Pulmonary artery endothelial cell (primary cell): ENCODE results near the gene KBTBD12. TPM values are rescaled to one million over a fixed set of nuclear protein-coding genes. Genes with fewer than 3 reads are reported as not detected.

Source experiments
- DNase-seq: peaks from one replicate; pipeline ENCODE4 v3.0.0-alpha.2; 2011; ENCODE audit warnings: low read depth, low spot score
- total RNA-seq: library from RNA; depleted of rRNA; stranded (reverse); fragments of >200 nt; gene quantifications from 2 replicates; pipeline ENCODE4 v1.2.3, GENCODE V29; 2014

The KBTBD12 gene
- total RNA-seq, 1 donor from 2014 or later: not detected

DNA sequence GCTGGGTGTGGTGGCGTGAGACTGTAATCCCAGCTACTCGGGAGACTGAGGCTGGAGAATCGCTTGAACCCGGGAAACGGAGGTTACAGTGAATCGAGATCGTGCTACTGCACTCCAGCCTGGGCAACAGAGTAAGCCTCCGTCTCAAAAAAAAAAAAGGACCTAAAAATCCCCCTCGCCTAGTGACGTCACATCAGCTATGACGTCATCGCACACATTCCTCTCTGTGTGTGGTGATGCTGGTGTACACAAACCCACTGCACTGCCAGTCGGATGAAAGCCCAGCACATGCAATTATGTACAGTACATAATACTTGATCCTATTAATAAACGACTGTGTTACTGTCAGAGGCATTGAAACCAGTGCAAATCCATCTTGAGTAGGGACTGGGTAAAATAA, 97.0 kb downstream of the KBTBD12 start:
- DNase-seq: no peak

DNA sequence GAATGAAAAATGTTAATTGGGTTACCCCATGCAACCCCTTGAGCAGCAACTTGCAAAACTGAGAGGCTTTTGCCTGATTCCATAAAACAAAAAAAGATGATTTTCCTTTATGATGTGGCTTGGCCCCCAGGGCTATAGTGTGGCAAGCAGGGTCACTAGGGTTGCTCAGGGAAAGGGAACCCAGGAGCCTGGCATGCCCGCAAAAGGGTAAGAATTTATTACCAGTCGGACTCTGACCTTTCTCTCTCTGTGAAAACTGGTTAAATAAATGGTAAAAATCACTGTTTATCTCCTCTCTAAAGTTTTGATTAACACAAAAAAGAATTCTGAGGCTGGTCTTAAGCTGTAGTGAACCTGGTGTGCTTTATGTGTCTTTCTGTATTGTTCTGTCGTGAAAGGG, 99.5 kb downstream of the KBTBD12 start:
- no peak for DNase-seq

DNA sequence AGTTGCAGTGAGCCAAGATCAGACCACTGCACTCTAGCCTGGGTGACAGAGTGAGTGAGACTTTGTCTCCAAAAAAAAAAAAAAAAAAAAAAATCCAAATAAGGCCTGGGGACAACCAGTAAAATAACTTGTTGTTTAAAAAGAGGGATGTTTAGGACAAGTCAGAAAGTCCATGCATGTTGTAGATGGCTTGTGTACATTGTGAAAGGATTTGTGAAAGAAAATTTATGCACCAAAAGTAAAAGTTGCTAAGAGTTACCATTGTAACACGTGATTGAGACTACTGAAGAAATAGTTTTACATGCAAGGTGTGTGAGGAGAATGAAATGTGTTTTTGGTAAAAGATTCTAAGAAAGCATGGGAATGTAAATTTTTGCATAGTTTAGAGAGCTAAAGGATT, 101.5 kb downstream of the KBTBD12 start:
- DNase-seq: no peak

DNA sequence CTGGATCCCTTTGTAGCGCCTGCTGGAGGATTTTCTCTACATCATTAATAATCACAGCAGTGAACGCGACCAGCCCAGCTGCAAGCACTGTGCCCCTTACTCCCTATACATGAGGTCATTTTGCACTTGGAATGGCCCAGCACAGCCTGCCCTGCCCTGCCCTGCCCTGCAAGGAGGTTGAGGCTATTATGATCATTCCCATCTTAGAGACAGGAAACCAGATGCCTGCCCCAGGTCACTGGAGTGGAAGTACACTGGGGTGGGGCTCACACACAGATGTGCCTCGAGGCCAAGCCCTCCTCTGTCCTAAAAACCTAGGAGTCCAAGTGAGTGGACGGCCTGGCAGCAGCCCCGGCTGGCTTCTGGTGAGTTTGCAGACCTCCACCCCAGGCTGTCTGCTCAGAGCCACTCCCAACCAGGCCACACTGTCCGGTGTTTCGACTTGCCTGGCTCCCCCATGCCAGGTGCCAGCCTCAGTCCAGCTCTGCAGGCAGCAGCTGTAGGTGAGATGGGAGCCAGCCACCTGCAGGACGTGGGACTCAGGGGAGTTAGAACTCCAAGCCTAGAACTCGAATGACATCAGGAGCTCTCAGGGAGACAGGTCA, 106.8 kb downstream of the KBTBD12 start:
- no peak for DNase-seq

DNA sequence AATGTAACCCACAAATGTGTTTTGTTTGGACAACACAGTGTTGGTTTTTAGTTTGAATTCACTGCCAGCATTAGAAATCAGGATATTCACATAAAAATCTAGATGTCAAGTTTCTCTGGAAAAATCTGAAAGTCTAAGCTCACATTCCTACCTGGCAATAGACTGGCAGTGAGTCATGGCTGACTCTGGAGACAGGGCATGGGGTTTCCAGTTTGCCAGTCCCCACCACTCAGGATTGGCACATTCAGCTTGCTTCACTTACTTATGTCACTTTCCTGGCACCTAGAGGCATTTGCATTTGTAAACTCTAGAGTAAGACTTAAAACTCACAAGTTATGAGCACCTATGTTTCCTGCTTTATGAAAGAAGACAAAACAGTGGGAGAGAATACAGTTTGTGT, 118.1 kb downstream of the KBTBD12 start:
- DNase-seq: no peak

DNA sequence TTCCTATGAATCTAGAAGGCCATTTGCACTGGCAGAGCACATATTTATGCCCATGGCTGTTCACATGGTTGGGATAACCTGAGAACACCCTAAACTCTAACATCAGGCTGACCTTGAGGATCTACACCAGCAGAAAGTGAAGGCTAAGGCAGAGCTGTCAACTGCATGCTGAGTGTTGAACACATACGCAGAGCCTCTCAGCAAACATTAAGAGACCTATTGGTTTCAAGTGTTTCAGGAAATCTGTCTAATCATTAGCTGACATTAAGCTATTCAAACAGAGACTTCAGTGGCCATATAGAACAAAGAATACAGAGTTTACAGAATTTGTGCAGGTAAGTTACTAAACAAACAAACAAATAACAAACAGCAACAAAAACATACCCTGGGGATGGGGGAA, 121.1 kb downstream of the KBTBD12 start:
- DNase-seq: no peak

Other genes starting within 250 kb of the KBTBD12 start
- gene ABTB1, start 242.3 kb upstream of the KBTBD12 start, total RNA-seq: 5.8 and 7.6 TPM in 2 replicates
- gene MGLL, start 92.7 kb upstream of the KBTBD12 start, total RNA-seq: 82.6 and 92.3 TPM in 2 replicates
- gene SEC61A1, start 137.2 kb downstream of the KBTBD12 start, total RNA-seq: 248 and 301 TPM in 2 replicates
- 92.8 and 110 TPM in 2 replicates for gene RUVBL1, start 208.6 kb downstream of the KBTBD12 start, total RNA-seq
- 4.5 and 4.8 TPM in 2 replicates for gene EEFSEC, start 238.2 kb downstream of the KBTBD12 start, total RNA-seq